GM12874 (cell line): ENCODE data around the gene METTL21C.

Experiments used
- TF ChIP-seq, protein P1 (sequence below): IDR thresholded peaks from 2 replicates; pipeline ENCODE4 v1.5.1; 2011; ENCODE audit warnings: low read depth, mild to moderate bottlenecking, control low read depth, low read length, moderate library complexity; ENCODE audit not compliant: insufficient read depth

Gene METTL21C

DNA sequence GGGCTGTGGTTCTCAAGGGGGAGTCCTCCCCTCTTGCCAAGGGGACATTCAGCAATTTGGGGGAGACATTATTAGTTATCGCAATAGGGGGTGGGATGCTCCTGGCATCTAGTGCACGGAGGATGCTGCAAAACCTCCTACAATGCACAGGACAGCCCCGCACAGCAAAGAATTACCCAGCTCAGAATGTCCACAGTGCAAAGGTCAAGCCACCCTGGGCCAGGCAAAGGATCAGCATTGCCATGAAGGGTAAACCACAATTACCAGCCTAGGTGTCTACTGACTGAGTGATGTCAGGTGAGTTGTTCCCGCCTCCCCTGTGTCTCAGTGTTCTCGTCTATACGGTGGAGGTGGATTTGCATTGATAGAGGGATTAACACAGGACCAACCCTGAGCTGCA is 2.4 kb upstream of the METTL21C start:
- TF ChIP-seq, protein P1, sequence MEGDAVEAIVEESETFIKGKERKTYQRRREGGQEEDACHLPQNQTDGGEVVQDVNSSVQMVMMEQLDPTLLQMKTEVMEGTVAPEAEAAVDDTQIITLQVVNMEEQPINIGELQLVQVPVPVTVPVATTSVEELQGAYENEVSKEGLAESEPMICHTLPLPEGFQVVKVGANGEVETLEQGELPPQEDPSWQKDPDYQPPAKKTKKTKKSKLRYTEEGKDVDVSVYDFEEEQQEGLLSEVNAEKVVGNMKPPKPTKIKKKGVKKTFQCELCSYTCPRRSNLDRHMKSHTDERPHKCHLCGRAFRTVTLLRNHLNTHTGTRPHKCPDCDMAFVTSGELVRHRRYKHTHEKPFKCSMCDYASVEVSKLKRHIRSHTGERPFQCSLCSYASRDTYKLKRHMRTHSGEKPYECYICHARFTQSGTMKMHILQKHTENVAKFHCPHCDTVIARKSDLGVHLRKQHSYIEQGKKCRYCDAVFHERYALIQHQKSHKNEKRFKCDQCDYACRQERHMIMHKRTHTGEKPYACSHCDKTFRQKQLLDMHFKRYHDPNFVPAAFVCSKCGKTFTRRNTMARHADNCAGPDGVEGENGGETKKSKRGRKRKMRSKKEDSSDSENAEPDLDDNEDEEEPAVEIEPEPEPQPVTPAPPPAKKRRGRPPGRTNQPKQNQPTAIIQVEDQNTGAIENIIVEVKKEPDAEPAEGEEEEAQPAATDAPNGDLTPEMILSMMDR = no peak

DNA sequence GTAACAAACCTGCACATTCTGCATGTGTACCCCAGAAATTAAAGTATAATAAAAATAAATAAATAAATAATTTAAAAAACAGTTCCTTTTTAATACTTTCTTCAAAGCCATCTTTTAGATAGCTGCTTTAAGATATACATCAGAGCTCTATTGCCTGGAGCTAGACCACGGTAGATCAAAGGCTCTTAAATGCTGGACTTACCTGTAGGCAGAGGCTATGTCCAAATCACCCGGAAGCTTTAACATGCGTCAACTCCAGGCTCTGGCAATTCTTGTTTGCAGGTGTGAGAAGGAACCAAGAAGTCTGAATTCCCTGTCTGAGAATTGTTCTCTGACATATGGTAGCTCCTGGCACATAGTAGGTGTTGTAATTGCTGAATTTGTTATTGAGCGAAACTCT is 1.6 kb upstream of the METTL21C start:
- TF ChIP-seq, protein P1 = no peak

DNA sequence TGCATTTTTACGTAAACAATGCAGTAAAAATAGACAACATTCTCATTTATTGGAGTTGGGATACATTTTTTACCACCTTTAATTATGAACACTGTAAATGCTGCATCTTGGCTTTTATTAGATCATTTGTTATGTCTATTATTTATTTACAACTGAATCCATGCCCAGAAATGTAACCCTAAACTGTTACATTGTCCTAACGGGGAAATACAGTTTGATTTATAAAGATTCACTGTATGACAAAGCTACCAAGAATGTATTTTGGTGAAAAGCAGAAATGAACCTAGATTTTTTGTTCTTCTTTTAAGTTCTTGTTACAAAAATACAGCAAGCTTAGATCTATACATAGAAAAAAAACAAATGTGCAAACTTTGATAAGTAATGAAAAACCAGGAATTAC is 1.1 kb downstream of the METTL21C start:
- TF ChIP-seq, protein P1 = no peak

DNA sequence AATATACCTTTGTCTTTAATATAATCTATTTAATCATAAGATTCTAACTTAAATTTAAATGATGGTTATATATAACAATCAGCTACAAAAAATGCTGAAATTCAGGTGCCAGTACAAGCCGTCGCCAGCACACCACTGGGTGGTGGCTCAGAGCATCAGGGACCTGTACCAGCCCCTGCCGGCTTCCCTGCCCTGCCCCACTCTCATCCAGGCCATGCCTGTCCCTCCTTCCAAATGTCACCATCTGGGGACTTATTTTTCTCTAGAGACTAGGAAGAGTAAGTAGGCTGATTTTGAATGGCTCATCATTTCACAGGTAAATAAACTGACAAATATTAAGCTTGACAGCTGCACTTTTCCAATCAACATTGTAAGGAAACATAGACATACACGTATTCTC is 1.6 kb downstream of the METTL21C start:
- TF ChIP-seq, protein P1 = no peak

DNA sequence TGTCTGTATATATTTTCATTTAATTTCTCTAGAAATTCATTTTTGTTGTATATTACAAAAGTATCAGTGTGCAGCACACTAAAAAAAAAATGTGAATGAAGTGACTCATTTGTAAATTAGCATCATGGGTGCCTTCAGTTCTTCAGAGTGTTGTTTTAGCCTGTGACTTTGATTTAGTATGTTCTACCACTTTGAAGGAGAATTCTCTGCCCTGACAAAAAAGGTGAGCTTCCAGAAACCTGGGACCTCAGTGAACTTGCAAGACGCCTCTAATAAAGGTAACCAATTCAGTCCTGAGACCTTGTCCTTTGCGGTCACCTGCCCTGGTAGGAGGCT is 2.4 kb downstream of the METTL21C start:
- TF ChIP-seq, protein P1 = no peak

DNA sequence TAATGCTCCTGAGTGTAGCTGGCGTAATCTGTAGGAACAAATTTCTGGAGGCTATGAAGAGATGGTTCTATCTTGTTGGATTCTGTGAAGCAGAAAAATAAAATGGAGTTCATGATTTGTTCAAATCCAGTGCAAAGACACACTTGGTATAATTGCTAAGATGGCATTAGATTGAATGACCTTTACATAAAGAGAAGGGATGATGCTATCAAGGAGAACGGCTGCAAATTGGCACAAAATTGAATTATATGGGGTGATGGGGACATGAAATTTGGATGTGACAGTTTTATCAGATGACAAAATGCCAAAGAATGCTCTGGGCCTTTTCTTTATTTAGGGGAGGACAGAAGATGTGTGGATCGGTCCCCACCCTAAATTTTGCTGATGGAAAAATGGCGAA is 4.0 kb downstream of the METTL21C start:
- TF ChIP-seq, protein P1 = no peak

DNA sequence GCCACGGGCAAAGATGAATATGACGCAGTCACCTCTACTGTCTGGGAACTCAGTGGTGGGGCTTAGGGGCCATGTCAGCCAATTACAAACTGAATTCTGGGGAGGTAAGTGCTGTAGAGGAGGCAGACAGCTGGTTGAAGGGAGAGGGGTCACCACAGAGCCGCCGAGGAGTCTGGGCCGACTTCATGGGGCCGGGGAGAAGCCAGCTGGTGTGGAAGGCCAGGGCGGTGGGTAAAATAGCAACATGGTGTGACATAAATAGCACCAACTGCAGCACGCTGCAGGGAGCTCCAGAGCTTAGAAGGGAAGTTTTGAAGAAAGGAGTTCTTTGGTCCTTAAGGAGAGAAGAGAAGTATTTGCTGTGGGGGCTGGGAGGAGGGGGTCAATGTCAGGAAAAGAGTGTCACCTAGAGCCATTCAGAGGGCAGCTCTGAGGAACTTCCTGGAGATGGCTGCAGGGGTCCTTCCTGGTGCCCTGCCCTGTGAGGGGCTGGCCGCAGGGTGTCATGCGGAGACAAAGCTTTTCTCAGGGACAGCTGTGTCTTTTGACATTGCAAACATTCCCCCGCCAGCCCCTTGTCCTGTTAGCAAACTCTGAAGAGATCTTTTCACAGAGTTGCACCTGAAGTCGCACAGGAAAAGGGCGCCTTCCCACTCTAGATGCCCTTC is 6.4 kb downstream of the METTL21C start:
- TF ChIP-seq, protein P1 = no peak
